ENCODE measurements around the gene VMP1.

DNA sequence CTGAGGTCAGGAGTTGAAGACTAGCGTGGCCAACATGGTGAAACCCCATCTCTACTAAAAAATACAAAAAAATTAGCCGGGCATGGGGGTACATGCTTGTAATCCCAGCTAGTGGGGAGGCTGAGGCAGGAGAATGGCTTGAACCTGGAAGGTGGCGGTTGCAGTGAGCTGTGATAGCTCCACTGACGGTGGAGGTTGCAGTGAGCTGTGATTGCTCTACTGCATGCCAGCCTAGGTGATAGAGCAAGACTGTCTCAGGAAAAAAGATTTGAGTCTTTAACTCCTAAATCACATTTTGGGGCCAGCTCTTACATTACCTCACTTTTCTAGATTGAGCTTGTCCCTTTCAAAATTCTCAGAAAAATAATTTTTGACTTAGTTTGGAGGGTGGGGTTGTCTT is 15.2 kb downstream of the VMP1 start:
- TF ChIP-seq, protein P1, sequence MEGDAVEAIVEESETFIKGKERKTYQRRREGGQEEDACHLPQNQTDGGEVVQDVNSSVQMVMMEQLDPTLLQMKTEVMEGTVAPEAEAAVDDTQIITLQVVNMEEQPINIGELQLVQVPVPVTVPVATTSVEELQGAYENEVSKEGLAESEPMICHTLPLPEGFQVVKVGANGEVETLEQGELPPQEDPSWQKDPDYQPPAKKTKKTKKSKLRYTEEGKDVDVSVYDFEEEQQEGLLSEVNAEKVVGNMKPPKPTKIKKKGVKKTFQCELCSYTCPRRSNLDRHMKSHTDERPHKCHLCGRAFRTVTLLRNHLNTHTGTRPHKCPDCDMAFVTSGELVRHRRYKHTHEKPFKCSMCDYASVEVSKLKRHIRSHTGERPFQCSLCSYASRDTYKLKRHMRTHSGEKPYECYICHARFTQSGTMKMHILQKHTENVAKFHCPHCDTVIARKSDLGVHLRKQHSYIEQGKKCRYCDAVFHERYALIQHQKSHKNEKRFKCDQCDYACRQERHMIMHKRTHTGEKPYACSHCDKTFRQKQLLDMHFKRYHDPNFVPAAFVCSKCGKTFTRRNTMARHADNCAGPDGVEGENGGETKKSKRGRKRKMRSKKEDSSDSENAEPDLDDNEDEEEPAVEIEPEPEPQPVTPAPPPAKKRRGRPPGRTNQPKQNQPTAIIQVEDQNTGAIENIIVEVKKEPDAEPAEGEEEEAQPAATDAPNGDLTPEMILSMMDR (conservative IDR thresholded peaks at IDR 0.05; ENCODE audit: low read depth, low read length) = no peak
- no peak for TF ChIP-seq EZH2 (IDR thresholded peaks at IDR 0.05; ENCODE audit: borderline replicate concordance, low read depth, low read length, poor library complexity, severe bottlenecking)

Measured in A673 (cell line).